IPS-NIHi7 (cell line): Measurements from ENCODE around the gene KIF19.

ENCODE experiments used
- DNase-seq: peaks from one replicate; pipeline ENCODE4 v3.0.0; 2012; ENCODE audit warnings: mixed read lengths; ENCODE audit errors: extremely low spot score

KIF19 gene

DNA sequence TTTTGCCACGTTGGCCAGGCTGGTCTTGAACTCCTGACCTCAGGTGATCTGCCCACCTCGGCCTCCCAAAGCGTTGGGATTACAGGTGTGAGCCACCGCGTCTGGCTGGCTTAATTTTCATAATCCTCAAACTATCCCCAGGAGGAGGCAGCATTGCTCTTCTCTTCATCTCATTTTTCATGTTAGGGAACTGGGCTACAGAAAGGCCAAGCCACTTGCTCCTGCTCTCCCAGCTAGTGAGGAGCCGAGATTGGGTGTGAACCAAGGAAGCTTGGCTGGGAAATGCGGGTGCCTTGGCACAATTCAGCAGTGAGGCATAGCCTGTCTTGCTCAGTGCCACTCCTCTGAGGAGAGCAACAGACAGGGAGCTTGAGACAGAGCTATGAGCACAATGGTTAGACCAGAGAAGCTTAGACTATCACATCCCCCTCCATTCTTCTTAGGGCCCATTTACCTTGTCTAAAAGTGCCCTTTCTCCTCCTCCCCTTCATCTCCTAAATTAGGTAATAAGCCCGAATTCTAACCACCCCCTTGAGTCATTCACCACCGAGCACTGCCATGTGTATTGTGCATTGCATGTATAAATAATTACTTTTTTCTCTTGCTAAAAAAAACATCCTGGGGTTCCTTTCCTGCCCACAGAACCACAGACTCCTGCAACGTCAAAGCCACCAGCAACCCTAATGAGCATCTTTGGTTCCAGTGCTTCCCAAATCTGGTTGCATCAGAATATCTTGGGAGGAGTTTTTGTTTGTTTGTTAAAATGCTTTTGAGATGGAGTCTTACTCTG, 20.0 kb upstream of the KIF19 start:
- no peak for DNase-seq

DNA sequence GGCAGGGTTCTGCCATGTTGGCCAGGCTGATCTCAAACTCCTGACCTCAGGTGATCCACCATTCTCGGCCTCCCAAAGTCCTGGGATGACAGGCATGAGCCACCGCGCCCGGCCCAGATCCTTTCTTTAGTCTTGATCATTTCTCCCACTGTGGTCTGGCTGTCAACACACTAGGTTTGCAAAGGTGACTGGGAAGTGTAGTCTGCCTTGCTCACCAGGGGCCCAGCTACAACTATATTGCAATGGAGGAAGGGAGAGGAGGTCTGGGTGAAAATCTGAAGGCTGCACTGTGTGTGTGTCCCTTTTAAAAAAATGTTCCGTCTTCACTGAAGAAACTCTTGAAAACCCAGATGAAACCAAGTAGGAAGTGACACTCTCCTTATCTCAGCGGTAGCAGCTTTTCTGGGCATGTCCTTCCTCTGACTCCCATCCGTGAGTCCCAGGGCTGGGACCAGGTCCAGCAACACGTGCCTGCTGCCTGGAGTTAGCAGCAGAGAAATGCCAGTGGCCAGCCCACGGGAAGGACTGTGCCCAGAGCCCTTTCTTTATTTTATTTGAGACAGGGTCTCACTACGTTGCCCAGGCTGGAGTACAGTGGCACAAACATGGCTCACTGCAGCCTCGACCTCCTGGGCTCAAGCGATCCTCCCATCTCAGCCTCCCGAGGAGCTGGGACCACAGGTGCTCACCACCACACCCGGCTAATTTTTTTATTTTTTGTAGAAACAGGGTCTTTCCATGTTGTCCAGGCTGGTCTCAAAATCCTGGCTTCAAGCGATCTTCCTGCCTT, 17.8 kb upstream of the KIF19 start:
- no peak for DNase-seq

DNA sequence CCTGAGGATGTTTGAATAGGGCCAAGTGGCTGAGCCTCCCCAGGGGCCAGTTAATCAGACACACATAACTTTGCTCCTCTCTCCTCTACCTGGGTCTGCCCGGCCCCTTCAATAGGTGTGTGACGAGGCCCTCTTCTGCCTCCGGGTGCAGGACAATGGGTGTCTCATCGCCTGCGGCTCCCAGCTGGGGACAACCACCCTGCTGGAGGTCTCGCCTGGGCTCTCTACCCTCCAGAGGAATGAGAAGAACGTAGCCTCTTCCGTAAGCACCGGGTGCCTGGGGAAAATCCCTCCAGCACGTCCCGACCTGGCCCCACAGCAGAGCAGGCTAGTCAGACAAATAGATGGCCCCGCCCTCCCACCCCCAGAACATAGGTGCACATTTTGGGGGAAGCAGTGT, 16.1 kb upstream of the KIF19 start:
- DNase-seq = no peak

DNA sequence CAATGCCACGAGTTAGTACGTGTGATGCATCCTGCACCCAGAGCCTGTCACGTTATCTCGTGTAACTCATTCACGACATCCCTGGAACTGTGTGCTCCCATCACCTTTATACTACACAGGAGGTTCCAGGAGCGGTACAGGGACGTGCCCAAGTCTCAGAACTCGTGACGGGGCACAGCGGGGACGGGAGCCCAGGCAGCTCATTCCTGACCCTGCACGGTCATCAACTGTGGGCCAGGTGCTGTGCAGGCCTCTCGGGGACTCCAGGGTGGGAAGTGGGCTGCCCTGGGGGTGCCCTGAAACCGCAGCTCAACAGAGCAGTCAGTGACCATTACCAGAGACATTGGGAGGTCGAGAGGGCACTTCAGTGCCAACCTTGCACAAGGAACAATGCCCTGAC, 11.1 kb upstream of the KIF19 start:
- no peak for DNase-seq

DNA sequence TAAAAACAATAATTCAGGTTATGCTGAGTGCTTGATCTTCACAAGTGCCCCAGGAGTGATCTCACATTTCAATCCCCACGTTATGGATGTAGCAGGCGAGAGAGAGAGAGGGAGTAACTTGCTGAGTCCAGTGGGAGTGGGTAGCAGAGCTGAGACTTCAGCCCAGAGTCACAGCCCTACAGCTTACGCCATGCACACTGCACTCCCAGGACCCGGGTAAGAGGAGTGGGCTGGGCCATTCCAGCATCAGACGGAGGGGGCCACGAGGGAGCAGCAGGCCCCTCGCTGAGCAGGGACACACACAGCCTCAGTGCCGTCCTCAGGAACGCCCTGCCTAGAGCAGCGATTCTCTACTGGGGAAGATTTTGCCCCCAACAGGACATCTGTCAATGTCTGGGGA, 9.8 kb upstream of the KIF19 start:
- DNase-seq = no peak

- no peak for DNase-seq
Observed at GRCh38 chr17:74317071-74317470, 9.0 kb upstream of the KIF19 start.

- DNase-seq = no peak
Observed at GRCh38 chr17:74318391-74318790, 7.6 kb upstream of the KIF19 start.

DNA sequence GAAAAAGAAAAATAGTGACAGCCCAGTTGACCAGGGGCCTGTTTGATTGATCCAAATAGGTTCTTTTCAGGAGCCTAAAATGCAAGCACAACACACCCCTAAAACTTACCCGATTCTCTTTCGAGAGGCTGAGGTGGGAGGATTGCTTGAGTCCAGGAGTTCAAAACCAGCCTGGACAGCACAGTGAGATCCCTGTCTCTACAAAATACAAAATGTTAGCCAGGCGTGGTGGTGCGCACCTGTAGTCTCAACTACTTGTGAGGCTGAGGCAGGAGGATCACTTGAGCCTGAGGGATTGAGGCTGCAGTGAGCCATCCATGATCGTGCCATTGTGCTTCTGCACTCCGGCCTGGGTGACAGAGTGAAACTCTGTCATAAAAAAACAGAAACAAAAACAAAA, 1.5 kb upstream of the KIF19 start:
- no peak for DNase-seq

GRCh38 chr17:74325376-74325742, 667 bp upstream of the KIF19 start:
- no peak for DNase-seq

GRCh38 chr17:74326506-74326905, 480 bp downstream of the KIF19 start:
- DNase-seq = no peak

DNA sequence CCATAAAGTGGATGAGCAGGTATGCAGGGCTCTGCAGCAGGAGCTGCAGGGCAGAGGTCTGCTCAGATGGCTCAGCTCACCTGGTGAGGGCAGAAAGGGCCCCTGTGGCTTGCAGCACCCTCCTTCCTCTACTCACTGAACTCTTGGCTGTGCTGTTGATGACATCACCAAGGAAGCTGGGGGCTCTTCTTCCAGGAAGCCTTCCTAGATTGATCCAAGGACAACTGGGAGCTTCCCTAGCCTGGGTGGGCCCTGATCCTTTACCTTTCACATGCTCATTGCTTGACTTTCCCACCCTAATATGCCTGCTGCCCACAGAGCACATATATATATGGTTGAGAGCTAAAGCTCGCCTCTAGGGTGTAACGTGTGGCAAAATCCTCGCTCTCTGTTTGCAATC, 2.5 kb downstream of the KIF19 start:
- DNase-seq = no peak

GRCh38 chr17:74329378-74329777, 3.4 kb downstream of the KIF19 start:
- DNase-seq = no peak

DNA sequence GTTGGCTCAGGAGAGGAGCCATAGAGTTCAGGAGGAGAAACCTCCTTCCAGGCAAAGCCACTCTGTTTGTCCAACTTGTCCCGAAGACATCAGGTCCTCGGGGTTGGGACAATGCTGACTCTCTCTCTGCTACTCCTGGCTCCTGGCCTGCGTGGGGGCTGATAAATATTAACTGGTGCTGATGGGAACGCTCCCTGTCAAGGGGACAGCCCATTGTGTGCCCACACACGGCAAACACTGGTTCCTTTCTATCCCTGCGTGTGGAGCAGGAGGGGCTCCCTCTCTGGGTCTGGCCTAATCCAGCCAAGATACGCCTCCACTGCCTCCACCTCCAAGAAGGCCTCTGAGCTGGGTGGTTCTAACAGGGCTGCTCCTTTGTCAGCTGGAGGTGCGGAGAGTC, 4.4 kb downstream of the KIF19 start:
- DNase-seq = no peak

- no peak for DNase-seq
Observed at GRCh38 chr17:74332017-74332650, 6.1 kb downstream of the KIF19 start.

DNA sequence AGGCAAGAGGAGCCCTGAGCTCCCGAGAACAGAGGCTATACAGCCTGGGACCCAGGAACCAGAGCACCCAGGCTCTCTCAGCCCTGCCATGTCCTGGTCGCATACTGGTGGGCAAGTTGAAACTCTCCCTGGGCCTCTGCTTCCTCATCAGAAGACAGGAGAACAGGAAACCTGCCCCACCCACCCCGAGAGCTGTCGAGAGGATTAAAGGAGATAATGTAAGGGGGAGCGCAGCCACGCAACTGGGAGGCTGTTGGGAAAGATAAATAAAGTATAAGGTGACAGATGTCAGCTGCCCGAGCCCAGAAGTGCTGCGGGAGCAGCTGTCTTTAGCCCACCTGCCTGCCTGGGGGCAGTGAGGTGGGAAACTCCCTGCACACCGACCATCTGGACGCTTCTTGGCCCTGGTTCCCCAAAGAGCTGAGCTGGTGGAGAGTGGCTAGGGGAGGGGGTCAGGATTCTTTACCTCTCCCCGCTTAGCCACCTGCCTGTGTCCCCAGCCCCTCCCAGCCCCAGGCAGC, 6.8 kb downstream of the KIF19 start:
- no peak for DNase-seq

DNA sequence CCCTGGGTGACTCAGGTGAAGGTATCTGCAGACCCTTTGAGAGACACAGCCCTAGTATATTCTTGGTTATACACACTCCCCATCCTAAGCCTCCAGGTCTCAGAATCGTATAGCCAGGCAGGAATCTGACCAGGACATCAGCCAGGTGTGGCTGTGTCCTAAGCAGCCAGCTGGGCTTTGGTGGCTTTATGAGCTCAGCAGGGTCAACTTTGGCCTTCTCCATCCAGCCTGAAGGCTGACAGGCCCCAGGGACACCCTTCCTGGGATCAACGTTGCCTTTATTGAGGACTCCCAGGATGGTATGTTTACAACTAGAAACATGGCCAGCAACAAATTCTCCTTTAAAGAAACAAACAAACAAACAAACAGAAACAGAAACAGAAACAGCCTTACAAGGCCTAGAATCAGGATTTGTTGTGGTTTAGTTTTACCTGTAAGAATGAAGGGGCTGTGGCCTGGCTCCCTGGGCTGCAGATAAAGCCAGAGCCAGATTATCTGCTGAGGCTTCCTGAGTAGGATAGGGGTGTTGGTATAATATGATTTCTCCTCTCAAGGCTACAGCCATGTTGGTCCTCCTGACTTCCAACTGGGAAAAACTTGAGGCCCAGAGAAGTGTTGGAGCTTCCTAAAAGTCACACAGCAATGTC, 8.5 kb downstream of the KIF19 start:
- DNase-seq = no peak

DNA sequence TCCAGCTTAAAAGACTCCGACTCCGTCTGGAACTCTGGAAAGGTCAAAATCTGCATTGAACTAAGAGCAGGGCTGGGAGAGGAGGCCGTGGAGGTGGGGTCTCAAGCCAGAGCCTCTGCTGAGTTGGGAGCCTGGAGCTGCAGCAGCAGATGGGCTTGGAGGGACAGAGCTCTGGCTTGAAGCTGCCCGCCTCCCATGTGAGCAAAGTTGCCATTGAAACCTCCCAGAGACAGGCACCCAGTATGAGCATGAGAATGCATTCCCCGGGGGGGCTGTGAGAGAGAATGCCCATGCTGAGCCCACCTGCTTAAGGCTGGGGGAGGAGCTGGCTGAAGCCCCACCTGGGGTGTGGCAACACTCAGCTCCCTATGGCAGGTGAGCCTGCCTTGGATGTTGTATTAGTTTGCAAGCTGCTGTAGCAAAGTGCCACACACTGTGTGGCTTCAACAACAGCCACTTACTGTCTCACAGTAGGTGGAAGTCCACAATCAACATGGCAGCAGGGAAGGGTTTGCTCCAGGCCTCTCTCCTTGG, 9.6 kb downstream of the KIF19 start:
- DNase-seq = no peak

DNA sequence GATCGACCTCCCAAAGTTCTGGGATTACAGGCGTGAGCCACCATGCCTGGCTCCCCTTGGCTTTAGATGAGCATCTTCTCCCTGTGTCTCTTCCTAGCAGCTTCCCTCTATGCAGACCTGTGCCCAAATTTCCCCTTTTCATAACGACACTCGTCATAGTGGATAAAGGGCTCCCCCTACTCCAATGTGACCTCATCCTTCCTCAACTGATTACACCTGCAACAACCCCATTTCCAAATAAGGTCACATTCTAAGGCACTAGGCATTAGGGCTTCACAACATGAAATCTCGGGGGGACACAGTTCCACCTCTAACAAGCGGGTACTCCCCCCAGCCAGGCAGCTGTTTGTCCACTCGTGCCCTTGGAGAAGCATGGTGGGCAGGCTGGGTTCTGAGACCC, 10.3 kb downstream of the KIF19 start:
- no peak for DNase-seq

DNA sequence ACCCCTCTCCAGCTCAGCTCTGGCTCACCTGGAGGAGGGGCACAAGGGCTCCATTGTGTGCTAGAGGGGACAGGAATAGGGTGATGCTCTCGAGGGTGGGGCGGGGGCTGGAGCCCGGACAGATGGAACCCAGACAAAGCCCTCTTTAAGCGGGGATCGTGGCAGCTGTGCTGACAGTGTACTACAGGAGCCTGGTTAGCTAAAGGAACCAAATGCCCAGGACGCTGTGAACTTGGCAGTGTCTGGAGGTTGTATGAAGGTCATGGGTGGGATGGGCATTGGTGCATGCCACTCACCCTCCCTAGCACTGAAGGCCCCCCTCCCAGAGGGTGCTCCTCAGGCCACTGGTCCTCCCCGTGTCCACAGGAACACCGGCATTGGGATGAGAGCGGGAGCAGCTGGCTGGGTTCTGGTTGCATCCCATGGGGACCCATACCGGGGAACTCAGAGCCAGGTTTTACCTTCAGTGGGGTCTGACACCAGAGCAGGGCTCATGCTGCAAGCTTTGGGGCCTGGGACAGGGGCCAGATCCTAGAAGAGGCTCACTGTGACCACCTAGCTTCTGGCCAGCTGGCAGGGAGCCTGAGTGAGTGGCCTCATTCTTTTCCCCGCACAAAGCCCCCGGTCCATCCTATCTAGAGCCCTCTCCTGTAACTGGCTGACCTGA, 11.9 kb downstream of the KIF19 start:
- no peak for DNase-seq

GRCh38 chr17:74339537-74340195, 13.6 kb downstream of the KIF19 start:
- no peak for DNase-seq
